B cell (primary cell): ENCODE measurements around the gene SIT1.

Experiments
- EZH2 ChIP-seq: IDR thresholded peaks from 2 replicates; pipeline ENCODE4 v1.6.1; 2012; ENCODE audit warnings: borderline replicate concordance, low read depth, mild to moderate bottlenecking, moderate library complexity, low read length; ENCODE audit not compliant: insufficient read depth, poor library complexity, severe bottlenecking
- TF ChIP-seq, protein P1 (sequence below): fragments of 200-600 bp; IDR thresholded peaks from one replicate; pipeline ENCODE4 v1.8.0; 2022; ENCODE audit warnings: antibody characterized with exemption, mild to moderate bottlenecking

GRCh38 chr9:35656348-35656747 lies 5.6 kb upstream of the SIT1 start:
- no peak for TF ChIP-seq EZH2
- TF ChIP-seq, protein P1, sequence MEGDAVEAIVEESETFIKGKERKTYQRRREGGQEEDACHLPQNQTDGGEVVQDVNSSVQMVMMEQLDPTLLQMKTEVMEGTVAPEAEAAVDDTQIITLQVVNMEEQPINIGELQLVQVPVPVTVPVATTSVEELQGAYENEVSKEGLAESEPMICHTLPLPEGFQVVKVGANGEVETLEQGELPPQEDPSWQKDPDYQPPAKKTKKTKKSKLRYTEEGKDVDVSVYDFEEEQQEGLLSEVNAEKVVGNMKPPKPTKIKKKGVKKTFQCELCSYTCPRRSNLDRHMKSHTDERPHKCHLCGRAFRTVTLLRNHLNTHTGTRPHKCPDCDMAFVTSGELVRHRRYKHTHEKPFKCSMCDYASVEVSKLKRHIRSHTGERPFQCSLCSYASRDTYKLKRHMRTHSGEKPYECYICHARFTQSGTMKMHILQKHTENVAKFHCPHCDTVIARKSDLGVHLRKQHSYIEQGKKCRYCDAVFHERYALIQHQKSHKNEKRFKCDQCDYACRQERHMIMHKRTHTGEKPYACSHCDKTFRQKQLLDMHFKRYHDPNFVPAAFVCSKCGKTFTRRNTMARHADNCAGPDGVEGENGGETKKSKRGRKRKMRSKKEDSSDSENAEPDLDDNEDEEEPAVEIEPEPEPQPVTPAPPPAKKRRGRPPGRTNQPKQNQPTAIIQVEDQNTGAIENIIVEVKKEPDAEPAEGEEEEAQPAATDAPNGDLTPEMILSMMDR = no peak
